HepG2 (cell line): ENCODE measurements around the gene AP5Z1. TPM values are rescaled to one million over a fixed set of nuclear protein-coding genes. Genes with fewer than 3 reads are reported as not detected.

ENCODE experiments used
- ATAC-seq: fragments of 200-7000 bp; cut with Tn5 transposase; 3 replicates; pipeline ENCODE4 v1.9.1; 2020; ENCODE audit warnings: mild to moderate bottlenecking, moderate library complexity
- BruUV-seq: library from RNA; stranded (reverse); fragments of 400-500 nt; replicated peaks from 2 replicates; lab custom pipeline; 2021; lab: Mats Ljungman, UMichigan
- CTCF ChIA-PET: fragments of 300-600 bp; formaldehyde crosslinking; extraction: SDS; loops from one replicate; lab custom pipeline; 2021; ENCODE audit warnings: low total read pairs, inconsistent platforms, low intra/inter-chr PET ratio; lab: Yijun Ruan, JAX
- POLR2A ChIA-PET: fragments of 350-600 bp; sonication (Branson Sonifier 250); formaldehyde crosslinking; loops from one replicate; lab custom pipeline; 2020; ENCODE audit warnings: antibody characterized with exemption, inconsistent platforms; lab: Yijun Ruan, JAX
- DNase-seq: peaks from one replicate; pipeline ENCODE4 v3.0.0-alpha.2; 2015; ENCODE audit warnings: low spot score
- FAIRE-seq: peaks from 3 replicates; lab custom pipeline; 2011; peaks lifted over from hg19 to GRCh38; lab: Jason Lieb, UNC
- H2AFZ ChIP-seq: one replicate; pipeline ENCODE4 v1.6.1; 2011; ENCODE audit warnings: low read length, inconsistent platforms
- H3K27ac ChIP-seq: fragments of 300-600 bp; 3 replicates; pipeline ENCODE4 v1.8.0; 2011; ENCODE audit warnings: mixed run types, mild to moderate bottlenecking, mixed read lengths, low read length, inconsistent platforms; ENCODE audit not compliant: insufficient read depth; ENCODE audit errors: extremely low read length
- H3K27me3 ChIP-seq, 2 experiments: fragments of 200-600 bp in 1 of 2; 2 replicates in 1 of 2; 3 replicates in 1 of 2; pipeline versions ENCODE4 v1.6.0 to v1.8.0; 2011; ENCODE audit warnings: low read length in 2 of 2, mild to moderate bottlenecking in 2 of 2, moderate library complexity in 2 of 2, inconsistent platforms in 1 of 2; ENCODE audit not compliant: insufficient read depth in 2 of 2, control insufficient read depth in 1 of 2
- H3K36me3 ChIP-seq, 2 experiments: fragments of 200-600 bp in 1 of 2; replicated peaks in 1 of 2; 2 replicates in 1 of 2; 3 replicates in 1 of 2; pipeline versions ENCODE4 v1.5.1 to v1.8.0; 2011; ENCODE audit warnings: low read length in 2 of 2, inconsistent platforms in 1 of 2; ENCODE audit not compliant: insufficient read depth in 2 of 2, control insufficient read depth in 1 of 2
- H3K4me1 ChIP-seq: 2 replicates; pipeline ENCODE4 v1.5.1; 2012; ENCODE audit warnings: low read length, inconsistent platforms; ENCODE audit not compliant: insufficient read depth
- H3K4me2 ChIP-seq: 2 replicates; pipeline ENCODE4 v1.6.0; 2011; ENCODE audit warnings: low read depth, low read length, inconsistent platforms
- H3K4me3 ChIP-seq, 3 experiments: fragments of 200-600 bp in 1 of 3; sonication (generic), shearing (Covaris generic) in 1 of 3; replicated peaks in 1 of 3; 2 replicates each; pipeline ENCODE4 v1.5.1; 2011 to 2016; ENCODE audit warnings: low read length in 3 of 3, inconsistent platforms in 2 of 3, low read depth in 2 of 3, mild to moderate bottlenecking in 2 of 3, control low read depth in 1 of 3, mixed read lengths in 1 of 3; ENCODE audit not compliant: insufficient read depth in 1 of 3
- H3K79me2 ChIP-seq: one replicate; pipeline ENCODE4 v1.6.1; 2011; ENCODE audit warnings: low read length, inconsistent platforms; ENCODE audit not compliant: insufficient read depth
- H3K9ac ChIP-seq: 2 replicates; pipeline ENCODE4 v1.6.0; 2011; ENCODE audit warnings: mild to moderate bottlenecking, low read depth, low read length, inconsistent platforms; ENCODE audit not compliant: insufficient read depth
- H3K9me3 ChIP-seq: 2 replicates; pipeline ENCODE4 v1.5.1; 2012; ENCODE audit warnings: mild to moderate bottlenecking, low read length
- H4K20me1 ChIP-seq: 2 replicates; pipeline ENCODE4 v1.6.0; 2011; ENCODE audit warnings: inconsistent platforms, mild to moderate bottlenecking, low read length, moderate library complexity; ENCODE audit not compliant: insufficient read depth
- ETV5 ChIP-seq: IDR thresholded peaks from 2 replicates; pipeline ENCODE4 v1.6.1; 2018; ENCODE audit warnings: missing biosample characterization, missing genetic modification reagents, inconsistent platforms, borderline replicate concordance
- ETV6 ChIP-seq: sonication (generic); formaldehyde crosslinking; conservative IDR thresholded peaks from 2 replicates; pipeline ENCODE4 v1.4.0; 2020; ENCODE audit warnings: missing genetic modification reagents
- KDM6A ChIP-seq: IDR thresholded peaks from 2 replicates; pipeline ENCODE4 v1.6.1; 2016; ENCODE audit warnings: low read depth
- SRSF9 ChIP-seq: fragments of 200-400 bp; formaldehyde crosslinking; IDR thresholded peaks from 2 replicates; pipeline ENCODE4 v1.6.1; 2018; ENCODE audit warnings: borderline replicate concordance, mild to moderate bottlenecking, low read depth, low read length; ENCODE audit not compliant: insufficient read depth, poor library complexity, severe bottlenecking
- XRCC5 ChIP-seq: fragments of 200-400 bp; formaldehyde crosslinking; optimal IDR thresholded peaks from 2 replicates; pipeline ENCODE3; 2017; ENCODE audit warnings: mild to moderate bottlenecking, low read length
- ZFP90 ChIP-seq: sonication (generic); formaldehyde crosslinking; IDR thresholded peaks from 2 replicates; pipeline ENCODE4 v1.8.0; 2022; ENCODE audit warnings: missing genetic modification reagents, mild to moderate bottlenecking, inconsistent platforms, borderline replicate concordance
- ZNF337 ChIP-seq: sonication (generic); formaldehyde crosslinking; IDR thresholded peaks from 2 replicates; pipeline ENCODE4 v1.5.1; 2020; ENCODE audit warnings: missing genetic modification reagents, low read depth, mild to moderate bottlenecking, borderline replicate concordance
- ZNF343 ChIP-seq: sonication (generic); formaldehyde crosslinking; IDR thresholded peaks from 2 replicates; pipeline ENCODE4 v1.4.0; 2020; ENCODE audit warnings: mild to moderate bottlenecking, missing genetic modification reagents
- ZNF446 ChIP-seq: sonication (generic); formaldehyde crosslinking; IDR thresholded peaks from 2 replicates; pipeline ENCODE4 v1.5.0; 2020; ENCODE audit warnings: mild to moderate bottlenecking, missing genetic modification reagents
- WGBS: methylation state at CpG from one replicate; pipeline ENCODE4 v1.1.6; 2017; ENCODE audit warnings: low lambda C conversion rate; 5-methylcytosine and 5-hydroxymethylcytosine counted together
- in situ Hi-C: cut with HindIII; loops from 2 replicates; pipeline ENCODE4 v1.10.0; 2017; ENCODE audit warnings: low pct_unique_long_range_greater_than_20kb; ENCODE audit not compliant: extremely low pct_ligation_motif_present
- intact Hi-C: fragments of 100-400 bp; cut with micrococcal nuclease; formaldehyde crosslinking; loops from one replicate; pipeline ENCODE4 v1.10.0; 2022; ENCODE audit not compliant: unreplicated experiment
- polyA plus RNA-seq, 8 experiments: library from polyadenylated mRNA; depleted of rRNA in 3 of 8; stranded (reverse) in 7 of 8; unstranded in 1 of 8; fragments of >200 nt; fragmentation: Illumina TruSeq in 4 of 8; extraction: Trizol in 4 of 8; gene quantifications; 2 replicates each; pipeline versions ENCODE4 v1.2.1 to v1.2.3, GENCODE V29; 2011 to 2016; ENCODE audit warnings: low read depth in 4 of 8, missing spikeins in 1 of 8, mixed read lengths in 1 of 8; ENCODE audit not compliant: insufficient read depth in 1 of 8
- total RNA-seq, 5 experiments: library from RNA; depleted of rRNA; stranded (reverse); fragments of >200 nt; fragmentation: Illumina TruSeq; extraction: Trizol; gene quantifications; 2 replicates each; pipeline ENCODE4 v1.2.3, GENCODE V29; 2016; ENCODE audit warnings: low read depth in 1 of 5
- TF ChIP-seq, protein P1 (sequence below): sonication (generic); formaldehyde crosslinking; IDR thresholded peaks from 2 replicates; pipeline ENCODE4 v1.4.0; 2020; ENCODE audit warnings: mild to moderate bottlenecking, missing genetic modification reagents, borderline replicate concordance
- TF ChIP-seq, protein P2 (sequence below): IDR thresholded peaks from 2 replicates; pipeline ENCODE4 v1.6.1; 2016; ENCODE audit warnings: low read depth, missing genetic modification reagents, missing compliant biosample characterization
- TF ChIP-seq, protein P3 (sequence below): sonication (generic); formaldehyde crosslinking; IDR thresholded peaks from 2 replicates; pipeline ENCODE4 v1.4.0; 2020; ENCODE audit warnings: missing genetic modification reagents, borderline replicate concordance

Gene AP5Z1
- total and polyA plus RNA-seq, 2 of the 13 experiments (the other 11 are each of a cell fraction or from before 2014, with no cell fraction given): 9.3 to 15.1 TPM

DNA sequence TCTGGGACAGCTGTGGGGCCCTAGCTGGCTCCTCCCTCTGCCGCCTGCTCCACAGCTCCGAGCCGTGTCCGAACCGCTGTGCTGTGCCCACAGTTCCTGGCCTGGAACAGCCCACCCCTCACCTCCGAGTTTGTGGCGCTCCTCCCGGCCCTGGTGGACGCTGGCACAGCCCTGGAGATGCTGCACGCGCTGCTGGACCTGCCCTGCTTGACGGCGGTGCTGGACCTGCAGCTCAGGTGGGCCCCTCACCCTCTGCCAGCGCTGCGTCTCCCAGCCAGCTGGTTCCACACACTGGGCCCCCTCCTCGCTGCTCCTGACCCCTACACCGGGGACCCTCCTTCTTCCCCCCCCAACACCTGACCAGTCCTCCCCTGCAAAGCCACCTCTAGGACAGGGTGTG lies 12.1 kb downstream of the AP5Z1 start:
- WGBS: 100% methylated on average over 4 of the region's 17 CpGs
- no peak for FAIRE-seq
- no peak for TF ChIP-seq ZNF446
- no peak for TF ChIP-seq XRCC5
- no peak for TF ChIP-seq ZNF343
- no peak for TF ChIP-seq ZNF337 (CRISPR knock-in tag)
- TF ChIP-seq KDM6A (CRISPR knock-in tag): no peak
- TF ChIP-seq, protein P1, sequence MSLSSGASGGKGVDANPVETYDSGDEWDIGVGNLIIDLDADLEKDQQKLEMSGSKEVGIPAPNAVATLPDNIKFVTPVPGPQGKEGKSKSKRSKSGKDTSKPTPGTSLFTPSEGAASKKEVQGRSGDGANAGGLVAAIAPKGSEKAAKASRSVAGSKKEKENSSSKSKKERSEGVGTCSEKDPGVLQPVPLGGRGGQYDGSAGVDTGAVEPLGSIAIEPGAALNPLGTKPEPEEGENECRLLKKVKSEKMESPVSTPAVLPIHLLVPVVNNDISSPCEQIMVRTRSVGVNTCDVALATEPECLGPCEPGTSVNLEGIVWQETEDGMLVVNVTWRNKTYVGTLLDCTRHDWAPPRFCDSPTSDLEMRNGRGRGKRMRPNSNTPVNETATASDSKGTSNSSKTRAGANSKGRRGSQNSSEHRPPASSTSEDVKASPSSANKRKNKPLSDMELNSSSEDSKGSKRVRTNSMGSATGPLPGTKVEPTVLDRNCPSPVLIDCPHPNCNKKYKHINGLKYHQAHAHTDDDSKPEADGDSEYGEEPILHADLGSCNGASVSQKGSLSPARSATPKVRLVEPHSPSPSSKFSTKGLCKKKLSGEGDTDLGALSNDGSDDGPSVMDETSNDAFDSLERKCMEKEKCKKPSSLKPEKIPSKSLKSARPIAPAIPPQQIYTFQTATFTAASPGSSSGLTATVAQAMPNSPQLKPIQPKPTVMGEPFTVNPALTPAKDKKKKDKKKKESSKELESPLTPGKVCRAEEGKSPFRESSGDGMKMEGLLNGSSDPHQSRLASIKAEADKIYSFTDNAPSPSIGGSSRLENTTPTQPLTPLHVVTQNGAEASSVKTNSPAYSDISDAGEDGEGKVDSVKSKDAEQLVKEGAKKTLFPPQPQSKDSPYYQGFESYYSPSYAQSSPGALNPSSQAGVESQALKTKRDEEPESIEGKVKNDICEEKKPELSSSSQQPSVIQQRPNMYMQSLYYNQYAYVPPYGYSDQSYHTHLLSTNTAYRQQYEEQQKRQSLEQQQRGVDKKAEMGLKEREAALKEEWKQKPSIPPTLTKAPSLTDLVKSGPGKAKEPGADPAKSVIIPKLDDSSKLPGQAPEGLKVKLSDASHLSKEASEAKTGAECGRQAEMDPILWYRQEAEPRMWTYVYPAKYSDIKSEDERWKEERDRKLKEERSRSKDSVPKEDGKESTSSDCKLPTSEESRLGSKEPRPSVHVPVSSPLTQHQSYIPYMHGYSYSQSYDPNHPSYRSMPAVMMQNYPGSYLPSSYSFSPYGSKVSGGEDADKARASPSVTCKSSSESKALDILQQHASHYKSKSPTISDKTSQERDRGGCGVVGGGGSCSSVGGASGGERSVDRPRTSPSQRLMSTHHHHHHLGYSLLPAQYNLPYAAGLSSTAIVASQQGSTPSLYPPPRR (CRISPR knock-in tag): no peak
- TF ChIP-seq ZFP90 (CRISPR knock-in tag): no peak
- TF ChIP-seq SRSF9: no peak
- TF ChIP-seq, protein P2, sequence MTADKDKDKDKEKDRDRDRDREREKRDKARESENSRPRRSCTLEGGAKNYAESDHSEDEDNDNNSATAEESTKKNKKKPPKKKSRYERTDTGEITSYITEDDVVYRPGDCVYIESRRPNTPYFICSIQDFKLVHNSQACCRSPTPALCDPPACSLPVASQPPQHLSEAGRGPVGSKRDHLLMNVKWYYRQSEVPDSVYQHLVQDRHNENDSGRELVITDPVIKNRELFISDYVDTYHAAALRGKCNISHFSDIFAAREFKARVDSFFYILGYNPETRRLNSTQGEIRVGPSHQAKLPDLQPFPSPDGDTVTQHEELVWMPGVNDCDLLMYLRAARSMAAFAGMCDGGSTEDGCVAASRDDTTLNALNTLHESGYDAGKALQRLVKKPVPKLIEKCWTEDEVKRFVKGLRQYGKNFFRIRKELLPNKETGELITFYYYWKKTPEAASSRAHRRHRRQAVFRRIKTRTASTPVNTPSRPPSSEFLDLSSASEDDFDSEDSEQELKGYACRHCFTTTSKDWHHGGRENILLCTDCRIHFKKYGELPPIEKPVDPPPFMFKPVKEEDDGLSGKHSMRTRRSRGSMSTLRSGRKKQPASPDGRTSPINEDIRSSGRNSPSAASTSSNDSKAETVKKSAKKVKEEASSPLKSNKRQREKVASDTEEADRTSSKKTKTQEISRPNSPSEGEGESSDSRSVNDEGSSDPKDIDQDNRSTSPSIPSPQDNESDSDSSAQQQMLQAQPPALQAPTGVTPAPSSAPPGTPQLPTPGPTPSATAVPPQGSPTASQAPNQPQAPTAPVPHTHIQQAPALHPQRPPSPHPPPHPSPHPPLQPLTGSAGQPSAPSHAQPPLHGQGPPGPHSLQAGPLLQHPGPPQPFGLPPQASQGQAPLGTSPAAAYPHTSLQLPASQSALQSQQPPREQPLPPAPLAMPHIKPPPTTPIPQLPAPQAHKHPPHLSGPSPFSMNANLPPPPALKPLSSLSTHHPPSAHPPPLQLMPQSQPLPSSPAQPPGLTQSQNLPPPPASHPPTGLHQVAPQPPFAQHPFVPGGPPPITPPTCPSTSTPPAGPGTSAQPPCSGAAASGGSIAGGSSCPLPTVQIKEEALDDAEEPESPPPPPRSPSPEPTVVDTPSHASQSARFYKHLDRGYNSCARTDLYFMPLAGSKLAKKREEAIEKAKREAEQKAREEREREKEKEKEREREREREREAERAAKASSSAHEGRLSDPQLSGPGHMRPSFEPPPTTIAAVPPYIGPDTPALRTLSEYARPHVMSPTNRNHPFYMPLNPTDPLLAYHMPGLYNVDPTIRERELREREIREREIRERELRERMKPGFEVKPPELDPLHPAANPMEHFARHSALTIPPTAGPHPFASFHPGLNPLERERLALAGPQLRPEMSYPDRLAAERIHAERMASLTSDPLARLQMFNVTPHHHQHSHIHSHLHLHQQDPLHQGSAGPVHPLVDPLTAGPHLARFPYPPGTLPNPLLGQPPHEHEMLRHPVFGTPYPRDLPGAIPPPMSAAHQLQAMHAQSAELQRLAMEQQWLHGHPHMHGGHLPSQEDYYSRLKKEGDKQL (CRISPR knock-in tag): no peak
- TF ChIP-seq, protein P3, sequence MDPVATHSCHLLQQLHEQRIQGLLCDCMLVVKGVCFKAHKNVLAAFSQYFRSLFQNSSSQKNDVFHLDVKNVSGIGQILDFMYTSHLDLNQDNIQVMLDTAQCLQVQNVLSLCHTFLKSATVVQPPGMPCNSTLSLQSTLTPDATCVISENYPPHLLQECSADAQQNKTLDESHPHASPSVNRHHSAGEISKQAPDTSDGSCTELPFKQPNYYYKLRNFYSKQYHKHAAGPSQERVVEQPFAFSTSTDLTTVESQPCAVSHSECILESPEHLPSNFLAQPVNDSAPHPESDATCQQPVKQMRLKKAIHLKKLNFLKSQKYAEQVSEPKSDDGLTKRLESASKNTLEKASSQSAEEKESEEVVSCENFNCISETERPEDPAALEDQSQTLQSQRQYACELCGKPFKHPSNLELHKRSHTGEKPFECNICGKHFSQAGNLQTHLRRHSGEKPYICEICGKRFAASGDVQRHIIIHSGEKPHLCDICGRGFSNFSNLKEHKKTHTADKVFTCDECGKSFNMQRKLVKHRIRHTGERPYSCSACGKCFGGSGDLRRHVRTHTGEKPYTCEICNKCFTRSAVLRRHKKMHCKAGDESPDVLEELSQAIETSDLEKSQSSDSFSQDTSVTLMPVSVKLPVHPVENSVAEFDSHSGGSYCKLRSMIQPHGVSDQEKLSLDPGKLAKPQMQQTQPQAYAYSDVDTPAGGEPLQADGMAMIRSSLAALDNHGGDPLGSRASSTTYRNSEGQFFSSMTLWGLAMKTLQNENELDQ (CRISPR knock-in tag): no peak
- no peak for TF ChIP-seq ETV6 (CRISPR knock-in tag)
- TF ChIP-seq ETV5 (CRISPR knock-in tag): no peak

More for the DNA sequence above, 12.1 kb downstream of the AP5Z1 start:
- H3K79me2 ChIP-seq: no peaks in the 10 kb centered on the region
- DNase-seq (no peak), ATAC-seq (no peak)
- no peaks in the 10 kb centered on the region for H4K20me1 ChIP-seq
- peaks cover 12 to 24% of the 10 kb centered on the region in 2 experiments; a peak in 4 of 5 replicates for H3K36me3 ChIP-seq
- in situ Hi-C loops (no loop called here), intact Hi-C loops (no loop called here)
- no peak overlapping the region for H3K27ac ChIP-seq
- BruUV-seq: no TSS peak
- no peak overlapping the region for H3K4me2 ChIP-seq
- no peaks in the 10 kb centered on the region for H3K9me3 ChIP-seq
- ChIA-PET POLR2A (no interaction called here), CTCF (no interaction called here)
- no peak overlapping the region for H2AFZ ChIP-seq
- no peaks in the 10 kb centered on the region for H3K27me3 ChIP-seq
- H3K9ac ChIP-seq: no peak overlapping the region
- no peak overlapping the region for H3K4me3 ChIP-seq
- peaks cover 3% of the 10 kb centered on the region for H3K4me1 ChIP-seq
